K562 (cell line): Measurements from ENCODE around the gene ICAM1. TPM values are rescaled to one million over a fixed set of nuclear protein-coding genes. Genes with fewer than 3 reads are reported as not detected.
A peak's percentile ranks its signal among the peaks of the same experiment; 100 is the strongest.

Experiments
- CBX5 ChIP-seq: IDR thresholded peaks from 2 replicates; pipeline ENCODE4 v1.6.1; 2014; ENCODE audit warnings: low read depth, borderline replicate concordance
- ETV1 ChIP-seq: fragments of 450-650 bp; conservative IDR thresholded peaks from 2 replicates; pipeline ENCODE4 v1.6.1; 2016; ENCODE audit warnings: missing genetic modification characterization, control low read depth, low read depth, missing compliant biosample characterization
- ETV6 ChIP-seq, 3 experiments: fragments of 150-350 bp in 1 of 3; sonication (generic) in 1 of 3; formaldehyde crosslinking in 1 of 3; IDR thresholded peaks; 2 replicates each; pipeline versions ENCODE4 v1.6.1 to v1.8.0; 2014 to 2022; ENCODE audit warnings: borderline replicate concordance in 2 of 3, low read depth in 2 of 3, antibody characterized with exemption in 1 of 3, low read length in 1 of 3, mild to moderate bottlenecking in 1 of 3, missing genetic modification reagents in 1 of 3
- FOXP1 ChIP-seq: sonication (generic); formaldehyde crosslinking; IDR thresholded peaks from 2 replicates; pipeline ENCODE4 v1.8.0; 2022; ENCODE audit warnings: mild to moderate bottlenecking, missing genetic modification reagents
- GABPB1 ChIP-seq: sonication (generic); formaldehyde crosslinking; IDR thresholded peaks from 2 replicates; pipeline ENCODE4 v1.8.0; 2022; ENCODE audit warnings: mild to moderate bottlenecking, missing genetic modification reagents
- GTF3C2 ChIP-seq: IDR thresholded peaks from 3 replicates; pipeline ENCODE4 v1.6.1; 2011; ENCODE audit warnings: borderline replicate concordance, mild to moderate bottlenecking, moderate library complexity; ENCODE audit not compliant: insufficient read length; ENCODE audit errors: extremely low read depth
- HCFC1 ChIP-seq: IDR thresholded peaks from 2 replicates; pipeline ENCODE4 v1.6.1; 2012; ENCODE audit warnings: low read depth, low read length, improper control_type of control experiment
- ILF3 ChIP-seq: fragments of 450-650 bp; IDR thresholded peaks from 2 replicates; pipeline ENCODE4 v1.6.1; 2018; ENCODE audit warnings: antibody characterized with exemption, mild to moderate bottlenecking, moderate library complexity, borderline replicate concordance
- MXI1 ChIP-seq: IDR thresholded peaks from 2 replicates; pipeline ENCODE4 v1.6.1; 2011; ENCODE audit warnings: low read depth, mild to moderate bottlenecking, improper control_type of control experiment, low read length
- PHB ChIP-seq: fragments of 250-450 bp; sonication (Bioruptor Pico); IDR thresholded peaks from 2 replicates; pipeline ENCODE4 v1.5.0; 2021
- PML ChIP-seq: IDR thresholded peaks from 2 replicates; pipeline ENCODE4 v1.6.1; 2012; ENCODE audit warnings: low read length, inconsistent platforms
- POLR2H ChIP-seq: IDR thresholded peaks from 2 replicates; pipeline ENCODE4 v1.6.1; 2016; ENCODE audit warnings: missing genetic modification characterization, low read depth, mild to moderate bottlenecking, control low read depth, missing compliant biosample characterization, moderate library complexity
- RBBP5 ChIP-seq: fragments of 200-600 bp; sonication (generic); IDR thresholded peaks from 2 replicates; pipeline ENCODE4 v1.6.1; 2012; ENCODE audit warnings: borderline replicate concordance, mild to moderate bottlenecking, low read length, control low read depth, inconsistent platforms; ENCODE audit not compliant: insufficient read depth, poor library complexity, severe bottlenecking
- RBM17 ChIP-seq: fragments of 200-400 bp; formaldehyde crosslinking; IDR thresholded peaks from 2 replicates; pipeline ENCODE4 v1.6.1; 2017; ENCODE audit warnings: low read depth, mild to moderate bottlenecking, low read length, borderline replicate concordance
- RCOR1 ChIP-seq, 2 experiments: IDR thresholded peaks; 2 replicates each; pipeline ENCODE4 v1.6.1; 2012; ENCODE audit warnings: low read depth in 2 of 2, low read length in 2 of 2, borderline replicate concordance in 1 of 2, improper control_type of control experiment in 1 of 2
- RERE ChIP-seq: sonication (generic); formaldehyde crosslinking; IDR thresholded peaks from 2 replicates; pipeline ENCODE4 v1.8.0; 2023; ENCODE audit warnings: missing genetic modification reagents, mild to moderate bottlenecking, borderline replicate concordance
- SMARCA5 ChIP-seq: fragments of 450-650 bp; IDR thresholded peaks from 2 replicates; pipeline ENCODE4 v1.6.1; 2016
- ZNF12 ChIP-seq: sonication (generic); formaldehyde crosslinking; IDR thresholded peaks from 2 replicates; pipeline ENCODE4 v1.4.0; 2020; ENCODE audit warnings: mild to moderate bottlenecking, missing genetic modification reagents
- ZNF347 ChIP-seq: fragments of 450-650 bp; formaldehyde crosslinking; IDR thresholded peaks from 2 replicates; pipeline ENCODE4 v1.4.0; 2020; ENCODE audit warnings: low read depth, mild to moderate bottlenecking, moderate library complexity
- polyA plus RNA-seq, 8 experiments: library from polyadenylated mRNA; depleted of rRNA in 4 of 8; stranded (reverse) in 5 of 8; unstranded in 3 of 8; fragments of >200 nt; fragmentation: Nextera tagmentation in 2 of 8; fragmentation: Illumina TruSeq in 1 of 8; extraction: Ambion mirVana in 2 of 8; extraction: Trizol in 1 of 8; gene quantifications; 2 replicates each; pipeline versions ENCODE4 v1.2.1 to v1.2.3, GENCODE V29; 2011 to 2014; ENCODE audit warnings: inconsistent platforms in 1 of 8, missing spikeins in 1 of 8
- total RNA-seq, 7 experiments: library from RNA; depleted of rRNA in 6 of 7; stranded (reverse); fragments of >200 nt in 6 of 7; fragmentation: Illumina TruSeq in 2 of 7; extraction: Trizol in 2 of 7; gene quantifications; 2 replicates each; pipeline versions ENCODE4 v1.2.1 to v1.2.3, GENCODE V29; 2011 to 2021; ENCODE audit warnings: low replicate concordance in 1 of 7

Gene ICAM1
- total and polyA plus RNA-seq, 9 of the 15 experiments (the other 6 are each of a cell fraction or from before 2014, with no cell fraction given): 2.3 to 24.4 (median 13.4) TPM

- TF ChIP-seq RERE (CRISPR knock-in tag): no peak
- TF ChIP-seq SMARCA5: no peak
- no peak; the same call in 1 of the 2 replicates for TF ChIP-seq POLR2H (tag)
- TF ChIP-seq GABPB1 (CRISPR knock-in tag): 0 out of 2 replicates have a peak, but pooled peaks have one; percentile 16
- TF ChIP-seq MXI1: no peak
- TF ChIP-seq GTF3C2: no peak
- no peak for TF ChIP-seq ETV1
- no peak for TF ChIP-seq ZNF347 (CRISPR knock-in tag)
- TF ChIP-seq RCOR1 (IDR thresholded peaks at IDR 0.05; ENCODE audit: borderline replicate concordance in 1 of 2, low read depth in 2 of 2, low read length in 2 of 2): peak in 1 of 2 experiments; percentile 4; a peak in 2 of 4 replicates
- peak; percentile 63 for TF ChIP-seq RBBP5
- TF ChIP-seq CBX5: no peak
- TF ChIP-seq ILF3: no peak
- TF ChIP-seq PML: peak; percentile 50; the same call in 1 of the 2 replicates
- no peak for TF ChIP-seq ZNF12
- TF ChIP-seq FOXP1: no peak
- no peak for TF ChIP-seq PHB (CRISPR knock-in tag)
- TF ChIP-seq ETV6 (IDR thresholded peaks at IDR 0.05; ENCODE audit: borderline replicate concordance in 1 of 2, low read depth in 2 of 2, low read length in 1 of 2): no peak
- TF ChIP-seq ETV6 (CRISPR knock-in tag; IDR thresholded peaks at IDR 0.05; ENCODE audit: borderline replicate concordance): no peak
- TF ChIP-seq RBM17: no peak
- no peak for TF ChIP-seq HCFC1
Measured at GRCh38 chr19:10288662-10289166, 17.8 kb downstream of the ICAM1 start (continued).
